GM12891 (cell line): ENCODE measurements around the gene CAPSL.

ENCODE experiments used
- PAX5 ChIP-seq: IDR thresholded peaks from 2 replicates; pipeline ENCODE4 v1.6.1; 2011; ENCODE audit warnings: low read length, moderate library complexity, mild to moderate bottlenecking; ENCODE audit not compliant: insufficient read depth, severe bottlenecking
- POLR2A ChIP-seq: IDR thresholded peaks from 2 replicates; pipeline ENCODE4 v1.6.1; 2011; ENCODE audit warnings: low read depth, low read length, control low read depth
- POLR2AphosphoS5 ChIP-seq: IDR thresholded peaks from 2 replicates; pipeline ENCODE4 v1.6.1; 2011; ENCODE audit warnings: low read depth, low read length, control low read depth
- POU2F2 ChIP-seq: IDR thresholded peaks from 2 replicates; pipeline ENCODE4 v1.6.1; 2011; ENCODE audit warnings: low read depth, mild to moderate bottlenecking, control low read depth, low read length, moderate library complexity
- SPI1 ChIP-seq: IDR thresholded peaks from 2 replicates; pipeline ENCODE4 v1.6.1; 2011; ENCODE audit warnings: low read depth, low read length, control low read depth
- TAF1 ChIP-seq: IDR thresholded peaks from 2 replicates; pipeline ENCODE4 v1.6.1; 2011; ENCODE audit warnings: low read depth, low read length, control low read depth

GRCh38 chr5:35887321-35888100 is 50.9 kb downstream of the CAPSL start:
- TF ChIP-seq TAF1 (no peak), POLR2A (no peak), POU2F2 (no peak), POLR2AphosphoS5 (no peak), PAX5 (no peak), SPI1 (no peak)
